ENCODE measurements around the gene CDKN2B.
A peak's percentile ranks its signal among the peaks of the same experiment; 100 is the strongest.

DNA sequence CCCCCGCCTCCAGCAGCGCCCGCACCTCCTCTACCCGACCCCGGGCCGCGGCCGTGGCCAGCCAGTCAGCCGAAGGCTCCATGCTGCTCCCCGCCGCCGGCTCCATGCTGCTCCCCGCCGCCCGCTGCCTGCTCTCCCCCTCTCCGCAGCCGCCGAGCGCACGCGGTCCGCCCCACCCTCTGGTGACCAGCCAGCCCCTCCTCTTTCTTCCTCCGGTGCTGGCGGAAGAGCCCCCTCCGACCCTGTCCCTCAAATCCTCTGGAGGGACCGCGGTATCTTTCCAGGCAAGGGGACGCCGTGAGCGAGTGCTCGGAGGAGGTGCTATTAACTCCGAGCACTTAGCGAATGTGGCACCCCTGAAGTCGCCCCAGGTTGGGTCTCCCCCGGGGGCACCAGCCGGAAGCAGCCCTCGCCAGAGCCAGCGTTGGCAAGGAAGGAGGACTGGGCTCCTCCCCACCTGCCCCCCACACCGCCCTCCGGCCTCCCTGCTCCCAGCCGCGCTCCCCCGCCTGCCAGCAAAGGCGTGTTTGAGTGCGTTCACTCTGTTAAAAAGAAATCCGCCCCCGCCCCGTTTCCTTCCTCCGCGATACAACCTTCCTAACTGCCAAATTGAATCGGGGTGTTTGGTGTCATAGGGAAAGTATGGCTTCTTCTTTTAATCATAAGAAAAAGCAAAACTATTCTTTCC is 34.2 kb downstream of the CDKN2B start:
- peak; percentile 52 for TF ChIP-seq POLR2AphosphoS5 (IDR thresholded peaks at IDR 0.05; ENCODE audit: low read depth, low read length)
- no peak for TF ChIP-seq EZH2 (IDR thresholded peaks at IDR 0.05)
- TF ChIP-seq YY1 (IDR thresholded peaks at IDR 0.05; ENCODE audit: extremely low read depth, insufficient replicate concordance, low read depth, low read length): no peak
- TF ChIP-seq FOSL1 (IDR thresholded peaks at IDR 0.05; ENCODE audit: low read depth): no peak
- peak; percentile 66; the same call in 1 of the 2 replicates for TF ChIP-seq EGR1 (IDR thresholded peaks at IDR 0.05; ENCODE audit: low read depth)
- TF ChIP-seq, protein P1, sequence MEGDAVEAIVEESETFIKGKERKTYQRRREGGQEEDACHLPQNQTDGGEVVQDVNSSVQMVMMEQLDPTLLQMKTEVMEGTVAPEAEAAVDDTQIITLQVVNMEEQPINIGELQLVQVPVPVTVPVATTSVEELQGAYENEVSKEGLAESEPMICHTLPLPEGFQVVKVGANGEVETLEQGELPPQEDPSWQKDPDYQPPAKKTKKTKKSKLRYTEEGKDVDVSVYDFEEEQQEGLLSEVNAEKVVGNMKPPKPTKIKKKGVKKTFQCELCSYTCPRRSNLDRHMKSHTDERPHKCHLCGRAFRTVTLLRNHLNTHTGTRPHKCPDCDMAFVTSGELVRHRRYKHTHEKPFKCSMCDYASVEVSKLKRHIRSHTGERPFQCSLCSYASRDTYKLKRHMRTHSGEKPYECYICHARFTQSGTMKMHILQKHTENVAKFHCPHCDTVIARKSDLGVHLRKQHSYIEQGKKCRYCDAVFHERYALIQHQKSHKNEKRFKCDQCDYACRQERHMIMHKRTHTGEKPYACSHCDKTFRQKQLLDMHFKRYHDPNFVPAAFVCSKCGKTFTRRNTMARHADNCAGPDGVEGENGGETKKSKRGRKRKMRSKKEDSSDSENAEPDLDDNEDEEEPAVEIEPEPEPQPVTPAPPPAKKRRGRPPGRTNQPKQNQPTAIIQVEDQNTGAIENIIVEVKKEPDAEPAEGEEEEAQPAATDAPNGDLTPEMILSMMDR (IDR thresholded peaks at IDR 0.05 in 2 of 3, conservative IDR thresholded peaks at IDR 0.05 in 1 of 3; ENCODE audit: borderline replicate concordance in 1 of 3, insufficient read depth in 1 of 3, low read depth in 2 of 3, low read length in 2 of 3): no peak
- TF ChIP-seq ZNF274 (IDR thresholded peaks at IDR 0.05; ENCODE audit: low read depth, low read length): no peak
- no peak for TF ChIP-seq EZH2phosphoT487 (IDR thresholded peaks at IDR 0.05; ENCODE audit: borderline replicate concordance)
- no peak for TF ChIP-seq ATF3 (IDR thresholded peaks at IDR 0.05)
- TF ChIP-seq POLR2A (IDR thresholded peaks at IDR 0.05; ENCODE audit: borderline replicate concordance, extremely low read depth, insufficient read depth, insufficient read length): no peak
- no peak for TF ChIP-seq RAD21 (IDR thresholded peaks at IDR 0.05; ENCODE audit: low read depth)
